Measurements from ENCODE around the gene CNTN3. TPM values are rescaled to one million over a fixed set of nuclear protein-coding genes. Genes with fewer than 3 reads are reported as not detected.

The CNTN3 gene
- total and polyA plus RNA-seq, 2 of the 13 experiments (the other 11 are each of a cell fraction or from before 2014, with no cell fraction given): not detected

DNA sequence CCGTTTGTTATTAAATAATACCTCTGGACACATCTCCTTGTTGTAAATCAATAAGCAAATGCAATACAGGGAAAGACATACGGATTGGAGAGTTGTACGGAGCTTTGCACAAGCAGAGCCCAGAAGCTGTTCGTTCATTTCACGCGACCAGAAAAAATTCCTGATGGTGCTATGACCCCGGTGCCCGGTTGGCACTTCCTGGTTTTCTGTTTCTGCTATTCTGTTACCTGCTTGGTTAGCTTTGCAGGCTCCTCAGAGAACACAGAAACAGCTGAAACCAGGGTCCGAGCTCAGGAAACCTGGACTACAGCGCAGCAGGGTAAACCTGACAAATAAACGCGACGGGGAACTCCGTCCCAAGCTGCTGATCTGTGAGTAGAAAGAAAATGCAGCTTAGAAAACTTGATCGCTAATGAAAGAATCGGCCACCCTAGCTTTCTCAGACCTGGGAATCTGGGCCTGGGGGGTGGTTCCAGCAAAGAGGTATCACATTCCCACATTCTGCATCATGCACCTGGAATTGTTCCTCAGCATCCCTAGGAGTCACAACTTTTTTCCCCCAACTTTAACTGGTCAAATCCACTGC is 845 bp downstream of the CNTN3 start (continued):
- TF ChIP-seq CCAR2 (optimal IDR thresholded peaks at IDR 0.05; ENCODE audit: low read depth, low read length) (no peak), KLF12 (CRISPR knock-in tag; IDR thresholded peaks at IDR 0.05; ENCODE audit: borderline replicate concordance) (no peak), ZNF766 (CRISPR knock-in tag; IDR thresholded peaks at IDR 0.05; ENCODE audit: borderline replicate concordance) (no peak), ZNF850 (CRISPR knock-in tag; conservative IDR thresholded peaks at IDR 0.05) (no peak), PHF8 (CRISPR knock-in tag; IDR thresholded peaks at IDR 0.05) (no peak), KDM6A (CRISPR knock-in tag; IDR thresholded peaks at IDR 0.05; ENCODE audit: low read depth) (no peak), ZNF33A (CRISPR knock-in tag; IDR thresholded peaks at IDR 0.05; ENCODE audit: borderline replicate concordance) (no peak), ZNF205 (CRISPR knock-in tag; IDR thresholded peaks at IDR 0.05) (no peak)
- TF ChIP-seq, protein P1, sequence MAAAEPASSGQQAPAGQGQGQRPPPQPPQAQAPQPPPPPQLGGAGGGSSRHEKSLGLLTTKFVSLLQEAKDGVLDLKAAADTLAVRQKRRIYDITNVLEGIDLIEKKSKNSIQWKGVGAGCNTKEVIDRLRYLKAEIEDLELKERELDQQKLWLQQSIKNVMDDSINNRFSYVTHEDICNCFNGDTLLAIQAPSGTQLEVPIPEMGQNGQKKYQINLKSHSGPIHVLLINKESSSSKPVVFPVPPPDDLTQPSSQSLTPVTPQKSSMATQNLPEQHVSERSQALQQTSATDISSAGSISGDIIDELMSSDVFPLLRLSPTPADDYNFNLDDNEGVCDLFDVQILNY (CRISPR knock-in tag; conservative IDR thresholded peaks at IDR 0.05): no peak

DNA sequence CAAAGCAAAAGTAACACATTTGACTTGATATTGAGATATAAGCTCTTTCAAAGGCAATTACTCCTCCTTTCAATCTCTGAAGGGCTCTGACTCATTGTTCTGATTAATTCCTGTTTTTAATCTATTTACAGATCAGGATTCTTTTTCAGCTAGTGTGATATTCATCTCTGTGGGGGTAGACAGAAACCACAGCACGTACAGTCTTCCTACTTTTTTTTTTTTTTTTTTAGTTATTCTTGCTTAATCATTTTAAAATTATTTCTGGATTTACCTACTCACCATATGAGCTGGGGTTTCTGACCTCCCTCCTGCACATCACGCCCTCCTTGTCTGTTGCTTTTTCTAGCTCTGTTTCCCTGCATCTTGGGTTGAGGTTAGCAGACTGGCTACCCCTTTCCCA is 1.4 kb downstream of the CNTN3 start:
- intact Hi-C loops (cut with micrococcal nuclease; ENCODE audit: unreplicated experiment): no loop called here
- 2% methylated on average over 2 of the region's 2 CpGs for WGBS (ENCODE audit: low lambda C conversion rate)
- H3K4me2 ChIP-seq (ENCODE audit: low read depth, low read length): no peak overlapping the region

More for the DNA sequence above, 1.4 kb downstream of the CNTN3 start:
- Histone ChIP-seq H3K4me3 (replicated peaks in 1 of 3; ENCODE audit: insufficient read depth in 1 of 3, low read depth in 2 of 3, low read length in 3 of 3) (no peak overlapping the region), H3K79me2 (ENCODE audit: insufficient read depth, low read length) (no peaks in the 10 kb centered on the region), H3K27me3 (ENCODE audit: control insufficient read depth in 1 of 2, insufficient read depth in 2 of 2, low read length in 2 of 2) (no peaks in the 10 kb centered on the region; a peak in 1 of 5 replicates), H3K9me3 (ENCODE audit: low read length) (no peaks in the 10 kb centered on the region), H4K20me1 (ENCODE audit: insufficient read depth, low read length) (no peaks in the 10 kb centered on the region), H3K27ac (ENCODE audit: extremely low read length, insufficient read depth, low read length) (no peak overlapping the region), H3K9ac (ENCODE audit: insufficient read depth, low read depth, low read length) (no peak overlapping the region), H3K36me3 (replicated peaks in 1 of 2; ENCODE audit: control insufficient read depth in 1 of 2, insufficient read depth in 2 of 2, low read length in 2 of 2) (no peaks in the 10 kb centered on the region), H3K4me1 (ENCODE audit: insufficient read depth, low read length) (no peaks in the 10 kb centered on the region), H2AFZ (ENCODE audit: low read length) (no peak overlapping the region)
- DNase-seq (ENCODE audit: low spot score) (no peak), ATAC-seq (no peak), FAIRE-seq (no peak)
- BruUV-seq (replicated peaks): no TSS peak
- TF ChIP-seq, protein P2, sequence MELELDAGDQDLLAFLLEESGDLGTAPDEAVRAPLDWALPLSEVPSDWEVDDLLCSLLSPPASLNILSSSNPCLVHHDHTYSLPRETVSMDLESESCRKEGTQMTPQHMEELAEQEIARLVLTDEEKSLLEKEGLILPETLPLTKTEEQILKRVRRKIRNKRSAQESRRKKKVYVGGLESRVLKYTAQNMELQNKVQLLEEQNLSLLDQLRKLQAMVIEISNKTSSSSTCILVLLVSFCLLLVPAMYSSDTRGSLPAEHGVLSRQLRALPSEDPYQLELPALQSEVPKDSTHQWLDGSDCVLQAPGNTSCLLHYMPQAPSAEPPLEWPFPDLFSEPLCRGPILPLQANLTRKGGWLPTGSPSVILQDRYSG (CRISPR knock-in tag; IDR thresholded peaks at IDR 0.05): no peak
- ChIA-PET POLR2A (no interaction called here), CTCF (ENCODE audit: low intra/inter-chr PET ratio, low total read pairs) (no interaction called here)
- in situ Hi-C loops (cut with HindIII; ENCODE audit: extremely low pct_ligation_motif_present, low pct_unique_long_range_greater_than_20kb): loop anchor here (10.0 kb wide), 1 partner anchor 58 kb away; no protein-coding TSS in a partner anchor

Data from HepG2 (cell line).